Motor neuron (in vitro differentiated cells): ENCODE results near the gene ERCC5. TPM values are rescaled to one million over a fixed set of nuclear protein-coding genes. Genes with fewer than 3 reads are reported as not detected.

Experiments used
- ATAC-seq, 8 experiments: fragments of 200-7000 bp; cut with Tn5 transposase; replicated peaks in 6 of 8; 2 replicates each; pipeline ENCODE4 v1.8.0; 2021; ENCODE audit warnings: mild to moderate bottlenecking in 8 of 8, moderate library complexity in 8 of 8
- H3K27ac ChIP-seq, 2 donors: fragments of 250-450 bp; sonication (Bioruptor Pico); 2 replicates each; pipeline ENCODE4 v1.9.0; 2021; ENCODE audit warnings: antibody characterized with exemption in 2 of 2, mild to moderate bottlenecking in 2 of 2, moderate library complexity in 1 of 2
- H3K4me1 ChIP-seq, 2 donors: fragments of 250-450 bp; sonication (Bioruptor Pico); replicated peaks in 1 of 2; 2 replicates each; pipeline ENCODE4 v1.6.1; 2021; ENCODE audit warnings: antibody characterized with exemption in 2 of 2, mild to moderate bottlenecking in 2 of 2, moderate library complexity in 1 of 2
- H3K4me3 ChIP-seq, 5 donors: fragments of 250-450 bp; sonication (Bioruptor Pico); 2 replicates each; pipeline ENCODE4 v1.9.0; 2021; ENCODE audit warnings: antibody characterized with exemption in 5 of 5, mild to moderate bottlenecking in 5 of 5, moderate library complexity in 4 of 5
- WGBS, 10 experiments: fragments of 450-650 bp; shearing (Covaris generic); methylation state at CpG; one replicate each; pipeline ENCODE4 v1.0.0; 2022; 5-methylcytosine and 5-hydroxymethylcytosine counted together
- in situ Hi-C, 9 experiments: fragments of 400-800 bp; cut with MboI; loops; one replicate each; pipeline ENCODE4 v1.15.0; 2021; ENCODE audit warnings: low sequenced_read_pairs in 9 of 9, low pct_unique_long_range_greater_than_20kb in 2 of 9; ENCODE audit not compliant: unreplicated experiment in 9 of 9
- total RNA-seq, 8 experiments: library from RNA; unstranded; fragments of 300-600 nt; gene quantifications; 2 replicates each; pipeline versions ENCODE4 v1.2.3 to v1.2.4, GENCODE V29; 2022

Gene ERCC5
- total RNA-seq, 8 experiments from 2014 or later, result 40.2 to 83.3 (median 57.7) TPM

- Histone ChIP-seq H3K4me1 (peaks cover 4 to 8% of the 10 kb centered on the region in 2 donors), H3K27ac (no peak overlapping the region), H3K4me3 (no peak overlapping the region)
- ATAC-seq, result no peak
- 0 to 67% (median 56%) methylated on average over 1 to 3 of the region's 3 CpGs for WGBS, 10 experiments
- in situ Hi-C loops, result no loop called here
Measured at GRCh38 chr13:102873653-102874052, 27.8 kb downstream of the ERCC5 start.

DNA sequence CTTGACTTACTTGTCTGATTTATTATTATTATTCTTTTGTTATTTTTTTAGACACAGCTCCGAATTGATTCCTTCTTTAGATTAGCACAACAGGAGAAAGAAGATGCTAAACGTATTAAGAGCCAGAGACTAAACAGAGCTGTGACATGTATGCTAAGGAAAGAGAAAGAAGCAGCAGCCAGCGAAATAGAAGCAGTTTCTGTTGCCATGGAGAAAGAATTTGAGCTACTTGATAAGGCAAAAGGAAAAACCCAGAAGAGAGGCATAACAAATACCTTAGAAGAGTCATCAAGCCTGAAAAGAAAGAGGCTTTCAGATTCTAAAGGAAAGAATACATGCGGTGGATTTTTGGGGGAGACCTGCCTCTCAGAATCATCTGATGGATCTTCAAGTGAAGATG lies 29.4 kb downstream of the ERCC5 start:
- H3K27ac ChIP-seq, result no peak overlapping the region
- in situ Hi-C loops, result no loop called here
- no peak overlapping the region for H3K4me3 ChIP-seq
- WGBS, 10 experiments, result 5 to 100% (median 49%) methylated on average over 2 to 4 of the region's 4 CpGs; no CpG with 5 or more reads in 1 of the 10 experiments
- no peak for ATAC-seq
- H3K4me1 ChIP-seq, result peaks cover 4 to 8% of the 10 kb centered on the region in 2 donors

- 90 to 100% (median 100%) methylated on average over 1 of the region's 1 CpG; no CpG with 5 or more reads in 3 of the 10 experiments for WGBS, 10 experiments
- no peak overlapping the region for H3K27ac ChIP-seq
- in situ Hi-C loops, result no loop called here
- H3K4me1 ChIP-seq, result peaks cover 4 to 5% of the 10 kb centered on the region in 2 donors
- peak in 5 of 8 experiments; percentile 65 to 100 (median 77) for ATAC-seq
- no peak overlapping the region for H3K4me3 ChIP-seq
Measured at GRCh38 chr13:102877303-102877702, 31.5 kb downstream of the ERCC5 start.

GRCh38 chr13:102878481-102878880 lies 32.6 kb downstream of the ERCC5 start:
- peaks cover 4 to 5% of the 10 kb centered on the region in 2 donors for H3K4me1 ChIP-seq
- 47 to 100% (median 53%) methylated on average over 2 to 5 of the region's 5 CpGs; no CpG with 5 or more reads in 4 of the 10 experiments for WGBS, 10 experiments
- ATAC-seq, result peak in 2 of 8 experiments; percentile 25 to 69
- no peak overlapping the region for H3K27ac ChIP-seq
- no peak overlapping the region for H3K4me3 ChIP-seq
- in situ Hi-C loops, result no loop called here

DNA sequence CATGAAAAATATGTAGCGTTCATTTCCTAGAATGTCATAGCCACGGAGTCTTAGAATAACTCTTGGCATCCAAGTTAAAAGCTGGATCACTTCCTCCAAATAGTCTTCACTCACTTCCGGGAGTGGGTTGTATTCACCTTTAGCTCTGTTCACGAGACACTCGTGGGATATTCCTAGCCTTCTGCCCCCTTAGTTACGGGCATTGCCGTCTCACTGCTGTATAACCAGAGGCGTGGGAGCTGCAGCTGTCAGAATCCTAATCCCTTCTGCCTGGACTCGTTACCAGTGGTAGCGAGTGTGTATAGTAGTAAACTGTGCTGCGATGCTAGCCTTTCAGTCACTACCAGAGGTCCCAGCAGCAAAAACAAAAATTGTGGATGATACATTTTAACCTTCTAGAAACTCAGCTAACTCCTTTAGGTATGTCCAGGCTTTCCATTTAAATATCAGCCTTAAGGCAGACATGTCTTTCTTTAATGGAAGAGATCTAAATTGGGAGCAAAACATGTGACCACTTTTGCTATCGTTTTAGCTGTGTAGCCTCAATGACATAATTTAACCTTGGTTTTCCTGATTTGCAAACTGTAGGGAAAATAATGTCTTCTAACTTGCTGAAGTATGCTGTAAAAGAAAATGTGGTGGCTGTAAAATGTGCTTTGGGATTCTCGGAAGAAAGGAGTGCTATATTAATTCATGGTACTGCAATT lies 34.1 kb downstream of the ERCC5 start:
- peaks cover 4 to 5% of the 10 kb centered on the region in 2 donors for H3K4me1 ChIP-seq
- no peak overlapping the region for H3K27ac ChIP-seq
- WGBS, 10 experiments, result 80 to 100% (median 94%) methylated on average over 1 to 10 of the region's 13 CpGs
- ATAC-seq, result no peak
- in situ Hi-C loops, result no loop called here
- no peak overlapping the region for H3K4me3 ChIP-seq

GRCh38 chr13:102881819-102882686 lies 36.2 kb downstream of the ERCC5 start:
- peaks cover 3 to 4% of the 10 kb centered on the region in 2 donors for H3K4me1 ChIP-seq
- H3K4me3 ChIP-seq, result no peak overlapping the region
- WGBS, 10 experiments, result 86 to 100% (median 100%) methylated on average over 1 to 4 of the region's 4 CpGs; no CpG with 5 or more reads in 1 of the 10 experiments
- no peak overlapping the region for H3K27ac ChIP-seq
- in situ Hi-C loops, result no loop called here
- no peak for ATAC-seq

DNA sequence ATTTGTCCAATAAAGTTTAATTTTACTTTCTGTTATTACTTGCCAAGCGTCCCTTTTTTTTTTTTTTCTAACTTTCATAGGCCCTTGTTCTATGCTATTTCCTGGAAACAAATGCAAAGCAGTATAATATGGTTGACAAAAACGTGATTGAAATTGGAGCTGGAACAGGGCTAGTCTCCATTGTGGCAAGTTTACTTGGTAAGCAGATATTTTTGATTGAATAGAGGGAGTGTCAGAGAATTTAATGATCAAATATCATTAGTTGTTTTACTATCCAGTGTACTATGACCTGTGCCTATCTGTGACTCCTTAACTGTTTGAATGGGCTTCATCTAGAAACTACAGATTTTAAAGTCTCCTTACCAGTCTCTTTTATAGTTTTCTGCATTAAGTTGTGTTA lies 46.7 kb downstream of the ERCC5 start:
- in situ Hi-C loops, result no loop called here
- Histone ChIP-seq H3K4me3 (no peak overlapping the region), H3K27ac (no peak overlapping the region), H3K4me1 (no peaks in the 10 kb centered on the region)
- no peak for ATAC-seq
- WGBS, 10 experiments, result 32 to 100% (median 68%) methylated on average over 2 of the region's 2 CpGs; no CpG with 5 or more reads in 1 of the 10 experiments

GRCh38 chr13:102897371-102898138 lies 51.7 kb downstream of the ERCC5 start:
- no peaks in the 10 kb centered on the region for H3K4me1 ChIP-seq
- in situ Hi-C loops, result no loop called here
- 50 to 100% (median 90%) methylated on average over 1 to 5 of the region's 6 CpGs; no CpG with 5 or more reads in 2 of the 10 experiments for WGBS, 10 experiments
- H3K27ac ChIP-seq, result no peak overlapping the region
- H3K4me3 ChIP-seq, result no peak overlapping the region
- no peak for ATAC-seq

GRCh38 chr13:102900193-102900608 lies 54.4 kb downstream of the ERCC5 start:
- WGBS, 10 experiments, result 49 to 100% (median 86%) methylated on average over 1 to 4 of the region's 4 CpGs
- Histone ChIP-seq H3K4me3 (no peak overlapping the region), H3K27ac (no peak overlapping the region), H3K4me1 (no peaks in the 10 kb centered on the region)
- in situ Hi-C loops, result loop anchor here in 1 of 9 experiments (25.0 kb wide), 1 partner anchor 237 kb away; no protein-coding TSS in a partner anchor
- no peak for ATAC-seq

GRCh38 chr13:102901056-102901455 lies 55.2 kb downstream of the ERCC5 start:
- in situ Hi-C loops, result loop anchor here in 1 of 9 experiments (25.0 kb wide), 1 partner anchor 236 kb away; no protein-coding TSS in a partner anchor
- Histone ChIP-seq H3K4me3 (no peak overlapping the region), H3K4me1 (peaks cover 0 to 3% of the 10 kb centered on the region in 2 donors), H3K27ac (no peak overlapping the region)
- ATAC-seq, result no peak

GRCh38 chr13:102901615-102902305 lies 55.9 kb downstream of the ERCC5 start:
- in situ Hi-C loops, result loop anchor here in 1 of 9 experiments (25.0 kb wide), 1 partner anchor 236 kb away; no protein-coding TSS in a partner anchor
- Histone ChIP-seq H3K4me3 (no peak overlapping the region), H3K4me1 (peaks cover 0 to 7% of the 10 kb centered on the region in 2 donors), H3K27ac (no peak overlapping the region)
- peak in 1 of 8 experiments; percentile 30 for ATAC-seq
- 39 to 100% (median 60%) methylated on average over 1 to 5 of the region's 5 CpGs; no CpG with 5 or more reads in 3 of the 10 experiments for WGBS, 10 experiments

DNA sequence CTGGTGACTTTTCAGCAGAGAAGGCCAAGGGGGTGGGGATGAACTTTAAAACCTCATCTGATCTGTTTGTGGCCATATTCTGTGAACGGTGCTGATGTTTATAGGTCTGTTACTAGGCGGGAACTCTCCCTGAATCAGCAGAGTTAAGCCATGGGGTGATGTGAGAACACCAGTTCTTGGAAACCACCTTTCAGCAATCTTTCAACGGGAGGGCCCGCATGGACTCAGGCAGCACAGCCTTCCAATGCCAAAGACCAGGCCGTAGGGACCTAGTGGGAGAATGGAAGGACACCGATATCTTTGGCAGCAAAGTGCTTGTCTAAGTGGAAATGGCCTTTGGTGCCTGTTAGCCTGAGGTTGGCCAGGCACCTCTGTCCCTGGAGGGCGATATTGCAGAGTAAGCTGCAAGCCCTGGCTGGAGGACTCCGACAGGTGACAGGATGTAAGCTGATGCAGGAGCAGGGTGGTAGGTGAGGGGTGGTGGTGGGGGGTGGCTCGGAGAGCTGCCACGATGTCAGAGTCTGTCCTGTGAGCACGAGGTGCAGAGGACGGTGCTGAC lies 57.0 kb downstream of the ERCC5 start:
- WGBS, 10 experiments, result 25 to 92% (median 90%) methylated on average over 2 to 6 of the region's 12 CpGs; no CpG with 5 or more reads in 3 of the 10 experiments
- H3K4me1 ChIP-seq, result peaks cover 0 to 9% of the 10 kb centered on the region in 2 donors
- peak in 2 of 8 experiments; percentile 35 to 62 for ATAC-seq
- in situ Hi-C loops, result loop anchor here in 1 of 9 experiments (25.0 kb wide), 1 partner anchor 234 kb away; no protein-coding TSS in a partner anchor
- no peak overlapping the region for H3K27ac ChIP-seq
- H3K4me3 ChIP-seq, result no peak overlapping the region
